HEK293 (cell line): ENCODE data around the gene PCDH15.

Source experiments
- CTCF ChIA-PET: fragments of 350-600 bp; formaldehyde crosslinking; extraction: SDS; loops from one replicate; lab custom pipeline; 2021; ENCODE audit warnings: antibody characterized with exemption; lab: Yijun Ruan, JAX
- POLR2A ChIA-PET: fragments of 300-600 bp; formaldehyde crosslinking; extraction: SDS; loops from one replicate; lab custom pipeline; 2020; ENCODE audit warnings: antibody characterized with exemption, inconsistent platforms; lab: Yijun Ruan, JAX
- H3K27ac ChIP-seq: fragments of 200-500 bp; sonication (Bioruptor generic); 2 replicates; pipeline ENCODE4 v1.5.1; 2014; ENCODE audit warnings: low read depth, low read length, control low read depth, inconsistent platforms; ENCODE audit errors: extremely low read depth
- H3K36me3 ChIP-seq, 2 experiments: fragments of 200-500 bp in 1 of 2; sonication (Bioruptor generic) in 1 of 2; 1 replicate in 1 of 2; 2 replicates in 1 of 2; pipeline ENCODE4 v1.5.1; 2014 to 2017; ENCODE audit warnings: inconsistent platforms in 2 of 2, low read length in 2 of 2; ENCODE audit not compliant: control insufficient read depth in 2 of 2, insufficient read depth in 1 of 2
- H3K4me1 ChIP-seq: fragments of 200-500 bp; sonication (Bioruptor generic); 2 replicates; pipeline ENCODE4 v1.5.1; 2014; ENCODE audit warnings: mild to moderate bottlenecking, low read length, inconsistent platforms; ENCODE audit not compliant: control insufficient read depth, insufficient read depth
- H3K4me3 ChIP-seq: 2 replicates; pipeline ENCODE4 v1.5.1; 2011; ENCODE audit warnings: low read depth, mild to moderate bottlenecking, control low read depth, low read length, moderate library complexity
- H3K9me3 ChIP-seq: fragments of 200-500 bp; sonication (Bioruptor generic); 2 replicates; pipeline ENCODE4 v1.5.1; 2014; ENCODE audit warnings: low read depth, low read length, inconsistent platforms; ENCODE audit not compliant: control insufficient read depth, insufficient read depth
- GLIS1 ChIP-seq: fragments of 450-650 bp; formaldehyde crosslinking; IDR thresholded peaks from 2 replicates; pipeline ENCODE4 v1.5.1; 2016; ENCODE audit warnings: missing biosample characterization, missing genetic modification characterization
- HOXC10 ChIP-seq: sonication (generic); formaldehyde crosslinking; IDR thresholded peaks from 2 replicates; pipeline ENCODE4 v1.8.1; 2023; ENCODE audit warnings: mild to moderate bottlenecking, missing genetic modification reagents
- IKZF3 ChIP-seq: fragments of 450-650 bp; IDR thresholded peaks from 2 replicates; pipeline ENCODE4 v1.5.0; 2018; ENCODE audit warnings: missing biosample characterization, mild to moderate bottlenecking, missing genetic modification characterization, moderate library complexity
- OVOL3 ChIP-seq: fragments of 450-650 bp; formaldehyde crosslinking; IDR thresholded peaks from 2 replicates; pipeline ENCODE4 v1.5.1; 2016; ENCODE audit warnings: missing biosample characterization, missing genetic modification characterization
- SALL2 ChIP-seq: fragments of 450-650 bp; formaldehyde crosslinking; IDR thresholded peaks from 2 replicates; pipeline ENCODE4 v1.5.0; 2017; ENCODE audit warnings: missing biosample characterization, mild to moderate bottlenecking, missing genetic modification characterization, borderline replicate concordance
- SCRT1 ChIP-seq: fragments of 450-650 bp; formaldehyde crosslinking; IDR thresholded peaks from 2 replicates; pipeline ENCODE4 v1.5.1; 2016; ENCODE audit warnings: missing biosample characterization, missing genetic modification characterization, borderline replicate concordance
- WT1 ChIP-seq: fragments of 450-650 bp; formaldehyde crosslinking; IDR thresholded peaks from 2 replicates; pipeline ENCODE4 v1.5.1; 2016; ENCODE audit warnings: missing biosample characterization, missing genetic modification characterization
- ZFHX2 ChIP-seq: fragments of 450-650 bp; formaldehyde crosslinking; conservative IDR thresholded peaks from 2 replicates; pipeline ENCODE4 v1.5.1; 2016; ENCODE audit warnings: missing biosample characterization, missing genetic modification characterization
- ZFP41 ChIP-seq: fragments of 450-650 bp; formaldehyde crosslinking; IDR thresholded peaks from 2 replicates; pipeline ENCODE4 v1.5.1; 2016; ENCODE audit warnings: missing biosample characterization, missing genetic modification characterization, borderline replicate concordance
- ZNF121 ChIP-seq: fragments of 450-650 bp; formaldehyde crosslinking; IDR thresholded peaks from 2 replicates; pipeline ENCODE4 v1.5.1; 2016; ENCODE audit warnings: missing biosample characterization, missing genetic modification characterization
- ZNF146 ChIP-seq: fragments of 450-650 bp; formaldehyde crosslinking; IDR thresholded peaks from 2 replicates; pipeline ENCODE4 v1.5.1; 2016; ENCODE audit warnings: missing biosample characterization, missing genetic modification characterization
- ZNF157 ChIP-seq: fragments of 450-650 bp; formaldehyde crosslinking; IDR thresholded peaks from 2 replicates; pipeline ENCODE4 v1.5.1; 2016; ENCODE audit warnings: missing biosample characterization, missing genetic modification characterization
- ZNF2 ChIP-seq: fragments of 450-650 bp; formaldehyde crosslinking; IDR thresholded peaks from 2 replicates; pipeline ENCODE4 v1.5.1; 2016; ENCODE audit warnings: missing biosample characterization, missing genetic modification characterization
- ZNF214 ChIP-seq: fragments of 450-650 bp; formaldehyde crosslinking; IDR thresholded peaks from 2 replicates; pipeline ENCODE4 v1.5.1; 2017; ENCODE audit warnings: missing biosample characterization, mild to moderate bottlenecking, missing genetic modification characterization, borderline replicate concordance
- ZNF292 ChIP-seq: fragments of 450-650 bp; formaldehyde crosslinking; IDR thresholded peaks from 2 replicates; pipeline ENCODE4 v1.5.1; 2016; ENCODE audit warnings: low read depth, missing biosample characterization, missing genetic modification characterization, borderline replicate concordance
- ZNF302 ChIP-seq: fragments of 450-650 bp; formaldehyde crosslinking; IDR thresholded peaks from 2 replicates; pipeline ENCODE4 v1.5.1; 2016; ENCODE audit warnings: missing biosample characterization, missing genetic modification characterization, low read depth
- ZNF341 ChIP-seq: fragments of 450-650 bp; formaldehyde crosslinking; IDR thresholded peaks from 2 replicates; pipeline ENCODE4; 2016; ENCODE audit warnings: low read depth, missing biosample characterization, missing genetic modification characterization
- ZNF555 ChIP-seq: fragments of 450-650 bp; formaldehyde crosslinking; conservative IDR thresholded peaks from 2 replicates; pipeline ENCODE4 v1.5.1; 2017; ENCODE audit warnings: missing biosample characterization, mild to moderate bottlenecking, missing genetic modification characterization, inconsistent platforms
- ZNF624 ChIP-seq: fragments of 450-650 bp; formaldehyde crosslinking; IDR thresholded peaks from 2 replicates; pipeline ENCODE4 v1.5.1; 2017; ENCODE audit warnings: missing biosample characterization, missing genetic modification characterization
- ZNF670 ChIP-seq: fragments of 450-650 bp; formaldehyde crosslinking; IDR thresholded peaks from 2 replicates; pipeline ENCODE4 v1.5.1; 2016; ENCODE audit warnings: missing biosample characterization, missing genetic modification characterization, low read depth
- ZNF768 ChIP-seq: fragments of 450-650 bp; formaldehyde crosslinking; IDR thresholded peaks from 2 replicates; pipeline ENCODE4 v1.5.1; 2018; ENCODE audit warnings: missing biosample characterization, mild to moderate bottlenecking, missing genetic modification characterization
- ZNF792 ChIP-seq: fragments of 450-650 bp; formaldehyde crosslinking; IDR thresholded peaks from 2 replicates; pipeline ENCODE4 v1.5.1; 2016; ENCODE audit warnings: missing biosample characterization, missing genetic modification characterization
- ZXDB ChIP-seq: fragments of 450-650 bp; formaldehyde crosslinking; IDR thresholded peaks from 2 replicates; pipeline ENCODE4 v1.5.1; 2016; ENCODE audit warnings: missing biosample characterization, missing genetic modification characterization
- TF ChIP-seq, protein P1 (sequence below): fragments of 450-650 bp; formaldehyde crosslinking; IDR thresholded peaks from 2 replicates; pipeline ENCODE4 v1.5.1; 2016; ENCODE audit warnings: missing biosample characterization, missing genetic modification characterization
- TF ChIP-seq, protein P2 (sequence below): IDR thresholded peaks from 2 replicates; pipeline ENCODE4 v1.6.1; 2011; ENCODE audit warnings: mild to moderate bottlenecking, low read depth, low read length, borderline replicate concordance
- TF ChIP-seq, protein P3 (sequence below): fragments of 450-650 bp; formaldehyde crosslinking; IDR thresholded peaks from 2 replicates; pipeline ENCODE4 v1.5.1; 2016; ENCODE audit warnings: missing biosample characterization, missing genetic modification characterization
- TF ChIP-seq, protein P4 (sequence below): fragments of 450-650 bp; formaldehyde crosslinking; IDR thresholded peaks from 2 replicates; pipeline ENCODE4 v1.5.1; 2017; ENCODE audit warnings: missing biosample characterization, missing genetic modification characterization
- TF ChIP-seq, protein P5 (sequence below): fragments of 450-650 bp; IDR thresholded peaks from 2 replicates; pipeline ENCODE4 v1.5.1; 2018; ENCODE audit warnings: missing biosample characterization, missing genetic modification characterization

Gene PCDH15

DNA sequence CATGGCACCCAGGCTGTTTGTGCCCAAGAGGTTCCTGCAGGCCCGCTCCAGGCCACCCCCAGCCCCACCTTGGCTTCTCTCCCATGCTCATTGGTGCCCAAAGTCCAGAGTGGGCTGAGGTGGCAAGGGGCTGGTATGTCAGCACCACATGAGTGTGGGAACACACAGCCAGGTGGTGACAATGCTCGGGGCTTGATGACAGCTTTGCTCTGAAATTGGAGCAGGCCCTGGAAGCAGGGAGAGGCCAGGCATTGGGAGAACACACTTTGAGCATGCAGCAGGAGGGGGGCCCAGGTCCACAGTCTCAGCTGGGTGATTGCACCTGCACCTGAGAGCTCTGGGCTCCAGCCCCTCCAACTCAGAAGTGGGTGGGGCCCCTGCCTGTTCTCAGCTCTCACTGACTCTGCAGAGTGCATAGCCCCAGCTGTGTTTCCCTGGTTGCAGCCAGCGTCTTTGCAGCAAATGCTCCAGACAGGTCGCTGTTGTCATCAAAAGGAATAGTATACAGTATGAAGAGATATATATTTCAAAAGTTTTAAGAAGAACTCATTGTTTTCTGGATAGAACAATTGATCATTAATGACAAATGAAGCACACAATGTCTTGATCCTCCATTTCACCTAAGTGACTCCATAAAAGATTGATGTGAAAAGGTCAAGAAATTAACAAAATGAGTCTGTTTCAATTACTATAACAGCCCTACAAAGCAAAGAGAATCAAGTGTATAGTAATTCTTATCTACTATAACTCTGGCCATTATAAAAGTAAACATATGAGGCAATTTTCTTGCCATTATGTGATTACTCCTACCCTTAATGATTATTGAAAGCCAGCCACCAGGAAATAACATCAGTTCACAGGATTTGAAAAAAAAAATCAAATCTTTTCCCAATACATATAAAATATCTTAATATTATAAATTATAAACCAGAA lies 848.1 kb downstream of the PCDH15 start:
- POLR2A ChIA-PET, result no interaction called here
- no peaks in the 10 kb centered on the region for H3K4me1 ChIP-seq

DNA sequence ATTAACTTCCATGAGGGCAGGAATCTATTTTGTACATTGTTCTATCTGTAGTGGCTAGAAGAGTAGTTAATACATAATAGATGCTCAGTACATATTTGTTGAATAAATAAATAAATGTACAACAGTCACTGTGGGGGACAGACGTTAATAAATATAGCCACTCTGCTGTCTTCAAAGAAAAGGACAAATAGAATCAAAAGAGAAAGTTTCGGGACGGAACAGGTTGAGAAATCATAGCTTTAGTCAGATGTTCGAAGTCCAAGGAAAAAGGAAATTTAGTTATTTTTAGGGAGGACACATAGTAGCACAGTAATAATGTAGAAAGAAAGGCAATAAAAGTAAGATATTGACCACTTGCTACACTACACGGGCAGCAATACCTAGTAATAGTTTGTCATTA lies 861.4 kb downstream of the PCDH15 start:
- Histone ChIP-seq H3K9me3 (no peaks in the 10 kb centered on the region), H3K27ac (no peak overlapping the region), H3K36me3 (no peaks in the 10 kb centered on the region), H3K4me1 (no peaks in the 10 kb centered on the region), H3K4me3 (no peak overlapping the region)
- ChIA-PET CTCF (no interaction called here), POLR2A (no interaction called here)
- TF ChIP-seq, protein P1, sequence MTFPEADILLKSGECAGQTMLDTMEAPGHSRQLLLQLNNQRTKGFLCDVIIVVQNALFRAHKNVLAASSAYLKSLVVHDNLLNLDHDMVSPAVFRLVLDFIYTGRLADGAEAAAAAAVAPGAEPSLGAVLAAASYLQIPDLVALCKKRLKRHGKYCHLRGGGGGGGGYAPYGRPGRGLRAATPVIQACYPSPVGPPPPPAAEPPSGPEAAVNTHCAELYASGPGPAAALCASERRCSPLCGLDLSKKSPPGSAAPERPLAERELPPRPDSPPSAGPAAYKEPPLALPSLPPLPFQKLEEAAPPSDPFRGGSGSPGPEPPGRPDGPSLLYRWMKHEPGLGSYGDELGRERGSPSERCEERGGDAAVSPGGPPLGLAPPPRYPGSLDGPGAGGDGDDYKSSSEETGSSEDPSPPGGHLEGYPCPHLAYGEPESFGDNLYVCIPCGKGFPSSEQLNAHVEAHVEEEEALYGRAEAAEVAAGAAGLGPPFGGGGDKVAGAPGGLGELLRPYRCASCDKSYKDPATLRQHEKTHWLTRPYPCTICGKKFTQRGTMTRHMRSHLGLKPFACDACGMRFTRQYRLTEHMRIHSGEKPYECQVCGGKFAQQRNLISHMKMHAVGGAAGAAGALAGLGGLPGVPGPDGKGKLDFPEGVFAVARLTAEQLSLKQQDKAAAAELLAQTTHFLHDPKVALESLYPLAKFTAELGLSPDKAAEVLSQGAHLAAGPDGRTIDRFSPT (tag by site-specific recombination), result no peak
- TF ChIP-seq ZFP41 (no peak), ZNF555 (tag by site-specific recombination) (no peak), ZNF670 (tag by site-specific recombination) (no peak), ZNF768 (no peak), OVOL3 (tag by site-specific recombination) (no peak), ZNF792 (tag by site-specific recombination) (no peak), SALL2 (tag by site-specific recombination) (no peak), GLIS1 (tag by site-specific recombination) (no peak), WT1 (tag by site-specific recombination) (no peak), ZNF302 (tag by site-specific recombination) (no peak), HOXC10 (CRISPR knock-in tag) (no peak), ZNF146 (no peak), SCRT1 (no peak), ZNF624 (tag by site-specific recombination) (no peak), ZNF214 (tag by site-specific recombination) (no peak), ZNF341 (tag by site-specific recombination) (no peak)
- TF ChIP-seq, protein P2, sequence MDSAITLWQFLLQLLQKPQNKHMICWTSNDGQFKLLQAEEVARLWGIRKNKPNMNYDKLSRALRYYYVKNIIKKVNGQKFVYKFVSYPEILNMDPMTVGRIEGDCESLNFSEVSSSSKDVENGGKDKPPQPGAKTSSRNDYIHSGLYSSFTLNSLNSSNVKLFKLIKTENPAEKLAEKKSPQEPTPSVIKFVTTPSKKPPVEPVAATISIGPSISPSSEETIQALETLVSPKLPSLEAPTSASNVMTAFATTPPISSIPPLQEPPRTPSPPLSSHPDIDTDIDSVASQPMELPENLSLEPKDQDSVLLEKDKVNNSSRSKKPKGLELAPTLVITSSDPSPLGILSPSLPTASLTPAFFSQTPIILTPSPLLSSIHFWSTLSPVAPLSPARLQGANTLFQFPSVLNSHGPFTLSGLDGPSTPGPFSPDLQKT, result no peak

More for the DNA sequence above, 848.1 kb downstream of the PCDH15 start:
- H3K27ac ChIP-seq, result no peak overlapping the region
- H3K4me3 ChIP-seq, result no peak overlapping the region
- H3K9me3 ChIP-seq, result no peaks in the 10 kb centered on the region
- no peak for TF ChIP-seq ZFHX2 (tag by site-specific recombination)
- TF ChIP-seq ZNF121 (tag by site-specific recombination), result no peak
- TF ChIP-seq, protein P3, sequence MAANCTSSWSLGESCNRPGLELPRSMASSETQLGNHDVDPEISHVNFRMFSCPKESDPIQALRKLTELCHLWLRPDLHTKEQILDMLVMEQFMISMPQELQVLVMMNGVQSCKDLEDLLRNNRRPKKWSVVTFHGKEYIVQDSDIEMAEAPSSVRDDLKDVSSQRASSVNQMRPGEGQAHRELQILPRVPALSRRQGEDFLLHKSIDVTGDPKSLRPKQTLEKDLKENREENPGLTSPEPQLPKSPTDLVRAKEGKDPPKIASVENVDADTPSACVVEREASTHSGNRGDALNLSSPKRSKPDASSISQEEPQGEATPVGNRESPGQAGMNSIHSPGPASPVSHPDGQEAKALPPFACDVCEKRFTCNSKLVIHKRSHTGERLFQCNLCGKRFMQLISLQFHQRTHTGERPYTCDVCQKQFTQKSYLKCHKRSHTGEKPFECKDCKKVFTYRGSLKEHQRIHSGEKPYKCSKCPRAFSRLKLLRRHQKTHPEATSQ, result no peak
- TF ChIP-seq, protein P4, sequence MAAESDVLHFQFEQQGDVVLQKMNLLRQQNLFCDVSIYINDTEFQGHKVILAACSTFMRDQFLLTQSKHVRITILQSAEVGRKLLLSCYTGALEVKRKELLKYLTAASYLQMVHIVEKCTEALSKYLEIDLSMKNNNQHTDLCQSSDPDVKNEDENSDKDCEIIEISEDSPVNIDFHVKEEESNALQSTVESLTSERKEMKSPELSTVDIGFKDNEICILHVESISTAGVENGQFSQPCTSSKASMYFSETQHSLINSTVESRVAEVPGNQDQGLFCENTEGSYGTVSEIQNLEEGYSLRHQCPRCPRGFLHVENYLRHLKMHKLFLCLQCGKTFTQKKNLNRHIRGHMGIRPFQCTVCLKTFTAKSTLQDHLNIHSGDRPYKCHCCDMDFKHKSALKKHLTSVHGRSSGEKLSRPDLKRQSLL (tag by site-specific recombination), result no peak
- TF ChIP-seq ZNF2 (tag by site-specific recombination), result no peak
- no peak for TF ChIP-seq ZNF157 (tag by site-specific recombination)
- TF ChIP-seq ZNF292, result no peak
- TF ChIP-seq IKZF3, result no peak
- TF ChIP-seq ZXDB (tag by site-specific recombination), result no peak
- TF ChIP-seq, protein P5, sequence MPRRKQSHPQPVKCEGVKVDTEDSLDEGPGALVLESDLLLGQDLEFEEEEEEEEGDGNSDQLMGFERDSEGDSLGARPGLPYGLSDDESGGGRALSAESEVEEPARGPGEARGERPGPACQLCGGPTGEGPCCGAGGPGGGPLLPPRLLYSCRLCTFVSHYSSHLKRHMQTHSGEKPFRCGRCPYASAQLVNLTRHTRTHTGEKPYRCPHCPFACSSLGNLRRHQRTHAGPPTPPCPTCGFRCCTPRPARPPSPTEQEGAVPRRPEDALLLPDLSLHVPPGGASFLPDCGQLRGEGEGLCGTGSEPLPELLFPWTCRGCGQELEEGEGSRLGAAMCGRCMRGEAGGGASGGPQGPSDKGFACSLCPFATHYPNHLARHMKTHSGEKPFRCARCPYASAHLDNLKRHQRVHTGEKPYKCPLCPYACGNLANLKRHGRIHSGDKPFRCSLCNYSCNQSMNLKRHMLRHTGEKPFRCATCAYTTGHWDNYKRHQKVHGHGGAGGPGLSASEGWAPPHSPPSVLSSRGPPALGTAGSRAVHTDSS (tag by site-specific recombination), result no peak
- CTCF ChIA-PET, result no interaction called here
- H3K36me3 ChIP-seq, result no peaks in the 10 kb centered on the region
